DMS153 treated with DMSO at 0.1 percent for 48 hours (cell line): ENCODE data around the gene SCFD2.

ENCODE experiments used
- DNase-seq: peaks from one replicate; lab custom pipeline; 2025; ENCODE audit not compliant: unreplicated experiment; lab: John Stamatoyannopoulos, UW

SCFD2 gene

DNA sequence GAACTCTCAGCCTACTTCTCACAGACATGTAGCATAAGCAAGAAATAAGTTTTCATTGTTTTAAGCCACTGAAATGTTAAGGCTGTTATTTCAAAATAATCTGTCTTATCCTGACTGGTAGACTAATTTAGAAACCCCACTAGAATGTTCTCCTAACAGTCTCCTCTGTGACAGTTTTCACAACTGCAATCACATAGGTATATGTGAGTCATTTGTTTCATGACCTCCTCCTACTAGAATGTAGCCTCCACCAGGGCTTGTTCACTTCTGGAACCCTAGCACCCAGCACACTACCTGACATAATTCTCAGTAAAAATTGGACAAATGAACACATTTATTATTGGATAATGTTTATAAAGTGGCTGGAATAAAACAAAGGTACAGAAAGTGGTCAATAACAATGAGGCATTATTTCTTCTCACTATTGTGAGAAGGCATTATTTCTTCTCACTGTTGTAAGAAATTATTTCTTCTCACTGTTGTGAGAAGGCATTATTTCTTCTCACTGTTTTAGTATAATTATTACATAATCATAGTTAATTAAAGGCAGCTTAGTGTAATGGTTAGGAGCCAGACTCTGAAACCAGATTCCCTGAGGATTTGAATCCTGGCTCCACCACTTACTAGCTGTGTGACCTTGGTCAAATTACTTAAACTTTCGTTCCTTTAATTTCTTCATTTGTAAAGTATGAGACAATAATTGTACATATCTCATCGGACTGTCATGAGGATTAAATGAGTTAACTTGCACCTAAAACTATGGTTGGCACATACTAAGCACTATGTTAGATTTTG lies 252.2 kb downstream of the SCFD2 start:
- no peak for DNase-seq

DNA sequence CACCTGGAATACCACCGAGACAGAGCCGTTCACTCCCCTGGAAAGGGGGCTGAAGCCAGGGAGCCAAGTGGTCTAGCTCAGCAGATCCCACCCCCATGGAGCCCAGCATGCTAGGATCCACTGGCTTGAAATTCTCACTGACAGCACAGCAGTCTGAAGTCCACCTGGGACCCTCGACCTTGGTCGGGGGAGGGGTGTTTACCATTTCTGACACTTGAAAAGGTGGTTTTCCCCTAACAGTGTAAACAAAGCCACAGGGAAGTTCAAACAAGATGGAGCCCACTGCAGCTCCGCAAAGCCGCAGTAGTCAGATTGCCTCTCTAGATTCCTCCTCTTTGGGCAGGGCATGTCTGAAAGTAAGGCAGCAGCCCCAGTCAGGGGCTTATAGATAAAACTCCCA lies 260.5 kb downstream of the SCFD2 start:
- DNase-seq = no peak

DNA sequence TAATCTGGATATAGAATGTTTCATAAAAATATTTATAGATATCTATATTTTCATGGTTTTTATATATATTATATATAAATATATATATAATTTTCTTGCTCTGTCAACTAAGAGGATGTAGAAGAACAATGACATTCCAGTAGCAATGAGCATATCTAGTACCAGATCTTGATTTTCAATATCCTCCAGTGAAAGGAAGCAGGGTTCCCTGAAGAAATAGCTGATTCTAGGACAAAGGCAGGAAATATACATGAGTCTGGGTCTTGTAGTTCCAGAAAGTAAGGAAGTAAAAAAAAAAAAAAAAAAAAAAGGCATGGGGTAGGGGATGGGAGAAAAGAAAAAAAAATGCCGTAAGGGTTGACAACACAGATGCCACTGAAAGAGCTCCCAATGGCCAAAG lies 262.4 kb downstream of the SCFD2 start:
- DNase-seq = no peak

DNA sequence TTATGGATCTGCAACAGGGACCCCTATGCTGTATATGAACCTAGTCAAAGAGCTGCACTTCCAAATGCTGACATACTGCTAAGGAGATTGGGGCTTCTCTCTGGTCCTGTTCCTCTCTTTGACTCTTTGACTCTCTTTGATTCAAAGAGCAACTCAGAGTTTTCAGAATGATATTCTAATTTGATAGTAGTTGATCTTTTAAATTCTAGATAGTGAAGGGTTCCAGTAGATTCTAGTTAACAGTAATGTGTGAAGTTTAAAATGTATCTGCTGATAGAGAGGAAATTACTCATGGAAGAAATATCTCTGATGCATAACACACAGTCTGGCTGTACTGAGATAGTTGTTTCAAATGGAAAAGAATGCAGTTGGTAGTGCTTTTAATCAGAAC lies 264.7 kb downstream of the SCFD2 start:
- DNase-seq = no peak

DNA sequence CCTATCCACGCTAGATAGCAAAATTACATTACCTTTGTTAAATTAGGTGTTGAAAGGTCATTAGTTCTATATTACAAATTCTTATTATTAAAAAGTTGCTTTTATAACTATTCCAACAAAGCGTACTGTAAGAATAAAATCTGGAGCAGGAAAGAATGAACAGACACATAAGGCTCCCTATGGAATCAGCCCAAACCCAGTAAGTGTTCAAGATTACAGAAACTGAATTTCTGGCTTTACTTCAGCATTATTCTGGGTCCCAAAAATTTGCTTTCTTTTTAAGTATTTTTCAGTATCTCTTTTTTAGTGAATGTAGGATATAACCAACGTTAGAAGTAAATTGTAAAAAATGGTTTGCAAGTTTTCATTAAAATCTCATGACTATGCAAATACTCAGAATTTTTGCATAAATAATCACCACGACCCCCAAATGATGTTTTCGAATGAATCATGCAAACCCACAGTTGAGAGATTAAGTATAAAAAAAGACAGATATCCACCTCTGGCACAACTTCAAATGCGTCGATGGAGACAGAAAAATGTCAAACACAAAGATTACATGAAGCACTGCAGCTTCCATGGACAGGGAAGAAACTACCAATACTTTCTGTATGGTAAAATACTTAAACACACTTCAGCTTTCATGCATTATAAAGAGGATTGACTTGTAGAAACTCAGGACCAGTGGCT lies 265.2 kb downstream of the SCFD2 start:
- DNase-seq = no peak

DNA sequence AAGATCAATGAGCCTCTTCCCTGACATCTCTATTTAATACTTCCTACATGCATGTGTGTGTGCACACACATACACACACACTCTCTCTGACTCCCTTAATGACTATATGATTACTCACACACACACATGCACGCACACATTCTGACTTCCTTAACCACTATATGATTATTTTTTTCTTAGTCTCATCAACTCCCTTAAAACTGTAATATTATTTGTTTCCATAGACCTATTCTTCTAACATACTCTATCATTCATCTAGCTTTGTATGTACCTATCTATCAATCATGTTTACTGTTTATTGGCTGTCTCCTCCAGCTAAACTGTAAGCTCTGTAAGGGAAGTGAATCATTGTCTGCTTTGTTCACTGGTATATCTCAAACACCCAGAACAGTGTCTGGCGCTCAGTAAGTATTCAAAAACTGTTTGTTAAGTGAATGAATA lies 267.2 kb downstream of the SCFD2 start:
- DNase-seq = no peak

DNA sequence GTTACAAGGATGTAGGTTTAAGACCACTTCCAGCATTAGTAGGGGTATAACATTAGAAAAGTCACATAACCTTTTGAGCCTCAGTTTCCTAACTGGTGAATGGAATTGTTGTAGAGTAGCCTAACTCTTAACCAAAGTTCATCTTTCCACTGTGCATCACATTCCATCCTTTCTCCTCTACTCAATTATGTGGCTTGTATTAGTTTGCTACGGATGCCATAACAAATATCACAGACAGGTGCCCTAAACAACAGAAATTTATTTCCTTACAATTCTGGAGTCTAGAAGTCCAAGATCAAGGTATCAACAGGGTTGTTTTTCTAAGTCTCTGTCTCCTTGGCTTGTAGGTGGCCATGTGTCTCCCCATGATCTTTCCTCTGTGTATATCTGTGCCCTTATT lies 271.8 kb downstream of the SCFD2 start:
- no peak for DNase-seq

DNA sequence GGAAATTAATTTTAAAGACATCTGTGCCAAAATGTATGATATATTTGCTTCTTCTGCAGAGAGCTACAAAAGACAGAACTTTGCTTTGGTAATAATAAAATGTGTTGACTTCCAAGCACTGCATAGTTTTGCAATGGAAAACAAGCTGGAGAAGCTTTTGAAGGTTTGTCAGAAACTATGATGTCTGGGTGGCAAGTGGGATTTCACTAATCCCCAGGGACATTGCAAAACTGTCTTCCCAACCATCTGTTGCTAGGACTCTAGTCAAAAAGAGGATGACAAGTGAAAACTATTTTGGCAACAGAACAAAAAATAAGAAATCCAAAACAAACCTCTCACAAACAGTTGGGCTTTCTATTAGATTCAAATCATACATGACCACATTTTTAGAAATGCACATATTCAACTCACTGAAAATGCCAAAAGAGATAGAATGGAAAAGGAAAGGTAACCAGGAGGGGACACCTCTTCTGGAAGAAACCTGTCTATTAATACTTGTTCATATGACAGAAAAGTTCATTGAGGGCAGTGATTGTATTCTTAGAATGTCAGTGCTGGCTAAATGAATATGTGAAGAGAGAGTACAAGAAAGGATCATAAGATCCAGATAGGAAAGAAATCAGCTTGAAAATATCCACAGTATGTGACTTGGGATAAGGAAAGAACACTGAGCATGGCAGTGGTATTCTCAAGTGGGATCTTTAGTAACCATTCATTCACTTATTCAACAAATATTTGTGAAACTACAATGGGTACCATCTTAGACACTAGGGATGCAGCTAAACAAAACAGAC lies 275.7 kb downstream of the SCFD2 start:
- DNase-seq = no peak

DNA sequence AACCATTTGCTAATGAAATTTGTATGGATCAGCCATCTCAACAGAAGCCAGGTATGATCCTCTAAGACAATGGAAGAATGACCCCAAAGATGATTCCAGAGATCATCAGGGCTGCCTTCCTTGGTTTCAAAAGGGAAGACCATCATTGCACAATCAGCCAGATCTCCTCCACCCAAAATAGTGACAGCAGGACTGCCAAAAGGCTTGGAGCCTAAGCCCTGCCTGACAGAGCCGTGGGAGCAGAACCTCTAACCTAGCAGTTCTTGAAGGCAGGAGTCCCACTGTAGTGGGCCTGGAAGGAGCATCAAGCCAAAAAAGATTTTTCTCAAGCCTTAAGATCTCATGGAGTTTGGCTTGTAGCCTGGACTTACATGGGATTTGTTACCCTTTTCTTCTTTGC lies 277.7 kb downstream of the SCFD2 start:
- DNase-seq = no peak

DNA sequence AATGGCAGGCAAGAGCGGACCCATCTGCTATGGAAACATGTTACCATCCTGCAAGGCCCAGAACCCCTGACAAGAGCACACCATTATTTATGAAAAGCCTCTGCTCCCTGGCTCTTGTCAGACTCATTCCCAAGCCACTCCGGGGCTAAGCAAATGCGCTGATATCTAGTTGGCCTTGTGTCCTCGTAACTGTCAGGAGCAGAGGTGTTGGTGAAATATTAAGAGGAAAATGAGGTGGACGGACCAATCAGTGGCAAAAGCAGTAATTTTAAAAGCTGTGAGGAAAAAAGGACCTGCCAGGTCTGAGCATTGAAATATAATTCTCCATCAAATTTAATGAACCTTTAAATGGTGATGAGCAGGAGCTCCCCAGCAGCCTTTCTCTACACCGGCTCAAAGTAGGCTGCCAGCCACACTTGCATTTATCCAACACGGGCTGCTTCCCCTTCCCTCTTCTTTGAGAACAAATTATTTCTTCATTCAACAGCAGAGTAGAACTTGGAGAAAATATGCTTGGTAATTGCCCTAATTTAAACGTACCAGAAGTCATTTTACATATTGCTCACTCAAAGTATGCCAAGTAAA lies 289.4 kb downstream of the SCFD2 start:
- DNase-seq = no peak

DNA sequence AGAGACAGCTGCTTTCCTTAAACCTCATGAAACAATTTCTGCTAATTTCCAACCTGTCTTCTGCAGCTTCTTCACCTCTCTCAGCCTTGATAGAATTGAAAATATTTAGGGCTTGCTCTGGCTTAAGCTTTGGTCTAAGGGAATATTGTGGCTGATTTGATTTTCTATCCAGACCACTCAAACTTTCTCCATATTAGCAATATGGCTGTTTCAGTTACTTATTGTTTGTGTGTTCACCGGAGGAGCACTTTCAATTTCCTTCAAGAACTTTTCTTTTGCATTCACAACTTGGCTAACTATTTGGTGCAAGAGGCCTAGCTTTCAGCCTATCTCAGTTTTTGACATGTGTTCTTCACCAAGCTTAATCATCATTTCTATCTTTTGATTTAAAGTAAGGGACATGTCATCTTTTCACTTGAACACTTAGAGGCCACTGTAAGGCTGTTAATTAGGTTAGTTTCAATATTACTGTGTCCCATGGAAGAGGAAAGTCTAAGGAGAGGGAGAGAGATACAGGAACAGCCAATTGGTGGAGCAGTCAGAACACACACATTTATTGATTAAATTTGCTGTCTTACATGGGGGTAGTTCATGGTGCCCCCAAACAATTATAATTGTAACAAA lies 290.6 kb downstream of the SCFD2 start:
- DNase-seq = no peak

DNA sequence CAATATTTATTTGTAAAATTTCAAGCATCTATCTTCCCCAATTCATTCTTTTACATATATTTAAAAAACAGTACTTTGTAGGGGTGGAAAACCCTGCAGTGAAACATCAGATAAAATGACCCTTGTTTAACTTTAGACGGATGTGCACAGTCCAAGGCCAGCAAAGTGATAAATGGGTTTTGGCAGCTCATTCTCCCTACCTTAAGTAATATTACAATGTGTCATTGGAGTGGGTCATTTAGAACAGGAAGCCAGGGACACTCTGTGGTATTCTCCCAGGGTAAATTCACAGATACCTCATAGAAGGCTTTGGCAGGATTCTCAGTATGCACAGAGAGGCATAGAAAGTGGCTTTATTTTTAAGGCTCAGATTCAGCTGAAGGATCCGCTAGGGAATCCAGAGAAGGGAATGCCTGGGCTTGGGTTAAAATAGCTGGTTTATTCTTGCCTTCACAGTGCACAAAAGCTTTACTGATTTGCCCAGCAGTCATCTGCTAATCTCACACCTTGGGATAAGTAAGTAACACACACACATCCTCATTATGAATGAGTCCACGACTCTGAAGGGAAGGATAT lies 297.0 kb downstream of the SCFD2 start:
- no peak for DNase-seq

DNA sequence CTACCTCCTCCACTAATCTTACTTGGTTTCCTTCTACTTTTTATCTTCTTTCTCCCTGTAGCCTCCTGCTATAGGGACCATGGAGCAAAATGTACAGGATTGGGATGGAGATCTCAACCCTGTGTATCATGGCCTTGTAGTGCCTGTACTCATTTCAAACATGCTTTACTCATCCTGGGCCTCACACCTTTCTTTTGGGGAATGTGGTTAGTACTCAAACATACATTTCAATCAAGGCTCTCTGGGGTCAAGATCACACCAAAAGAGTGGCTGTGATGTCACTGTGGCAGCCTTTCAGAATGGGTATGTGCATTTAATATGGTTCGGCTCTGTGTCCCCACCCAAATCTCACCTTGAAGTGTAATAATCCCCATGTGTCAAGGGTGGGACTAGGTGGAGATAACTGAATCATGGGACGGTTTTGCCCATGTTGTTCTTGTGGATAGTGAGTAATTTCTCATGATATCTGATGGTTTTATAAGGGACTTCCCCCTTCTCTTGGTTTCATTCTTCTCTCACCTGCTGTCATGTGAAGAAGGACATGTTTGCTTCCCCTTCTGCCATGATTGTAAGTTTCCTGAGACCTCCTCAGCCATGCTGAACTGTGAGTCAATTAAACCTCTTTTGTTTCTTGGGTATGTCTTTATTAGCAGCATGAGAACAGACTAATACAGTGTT lies 298.6 kb downstream of the SCFD2 start:
- DNase-seq = no peak

DNA sequence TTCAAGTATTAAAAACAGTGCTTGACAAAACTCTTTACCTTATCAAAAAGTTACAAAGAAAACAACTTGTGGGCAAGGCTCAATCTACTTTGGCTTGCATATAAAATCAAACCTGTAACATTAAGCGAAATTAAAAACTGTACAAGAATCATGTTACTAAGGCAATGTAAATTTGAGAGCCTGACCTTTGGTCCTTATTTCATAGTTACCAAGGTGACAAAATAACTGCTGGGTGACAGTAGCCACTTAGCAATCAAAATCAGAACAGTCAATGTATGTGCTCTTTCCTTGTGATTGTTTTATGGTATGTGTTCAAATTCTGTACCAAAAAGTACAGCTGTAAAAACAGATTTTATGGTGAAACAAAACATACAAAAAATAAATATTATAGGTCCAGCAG lies 299.7 kb downstream of the SCFD2 start:
- DNase-seq = no peak

DNA sequence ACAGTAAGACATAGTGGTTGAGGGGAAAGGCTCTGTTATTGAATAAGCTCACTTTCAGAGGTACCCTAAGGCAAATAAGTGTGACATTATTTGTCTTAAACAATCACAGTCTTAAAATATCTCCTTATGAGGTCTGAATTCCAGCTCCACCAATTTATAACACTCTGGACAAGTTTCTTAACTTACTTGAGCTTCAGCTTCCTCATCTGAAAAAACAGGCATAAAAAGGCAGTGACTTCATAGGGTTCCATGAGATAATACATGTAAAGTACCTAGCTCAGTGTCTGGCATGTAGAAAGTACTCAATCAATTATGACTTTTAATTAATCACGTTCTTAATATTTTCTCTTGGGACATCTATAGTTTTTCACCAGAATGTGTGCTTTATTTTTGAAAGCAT lies 301.3 kb downstream of the SCFD2 start:
- no peak for DNase-seq

DNA sequence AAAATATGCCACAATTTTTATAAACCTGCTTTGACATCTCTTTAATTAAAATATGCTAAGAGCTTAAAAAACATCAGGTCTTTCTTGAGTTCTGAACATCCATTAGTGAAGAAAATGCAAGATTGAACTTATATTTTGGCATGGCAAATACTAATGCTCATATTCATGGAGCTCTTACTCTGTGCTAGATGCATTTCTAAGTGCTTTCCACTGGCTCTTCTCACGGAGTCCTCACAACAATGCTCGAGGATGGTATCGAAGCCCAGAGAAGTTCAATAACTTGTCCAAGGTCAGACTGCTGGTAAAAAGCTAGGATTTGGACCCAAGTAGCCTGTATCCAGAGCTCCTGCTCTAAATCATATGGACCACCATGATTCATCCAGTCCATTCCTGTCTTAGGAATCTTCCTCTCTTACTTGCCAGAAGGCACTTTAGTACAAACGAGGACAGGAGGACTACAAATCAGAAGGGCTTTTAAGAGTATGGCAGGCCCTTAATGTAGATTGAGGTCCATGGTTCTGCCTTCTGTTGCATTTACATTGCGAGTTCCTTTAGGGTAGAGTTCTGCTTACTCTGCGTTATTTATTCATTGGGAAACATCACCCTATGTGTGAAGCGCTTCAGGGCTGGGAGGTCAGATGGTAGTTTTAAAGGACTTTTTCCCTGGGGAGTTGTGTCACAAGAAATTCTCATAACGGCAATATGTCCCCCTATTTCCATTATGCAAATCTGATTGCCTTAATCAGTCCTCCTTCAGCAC lies 304.6 kb downstream of the SCFD2 start:
- DNase-seq = no peak

DNA sequence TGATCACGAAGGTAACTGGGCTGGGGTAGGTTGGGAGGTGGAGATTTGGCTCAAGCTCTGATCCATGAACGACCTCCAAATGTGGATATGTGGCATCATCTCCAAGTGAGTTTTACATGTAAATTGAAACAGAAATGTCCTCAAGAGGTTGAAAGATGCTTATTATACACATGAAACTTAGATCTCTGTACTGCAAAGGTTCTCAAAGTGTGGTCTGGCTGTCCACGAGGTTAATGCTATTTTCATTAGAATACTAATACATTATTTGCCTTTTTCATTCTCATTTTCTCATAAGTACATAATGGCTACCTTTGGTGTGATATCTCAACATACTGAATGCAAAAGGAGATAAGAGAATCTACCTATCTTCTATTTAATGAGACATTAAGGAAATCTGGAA lies 305.6 kb downstream of the SCFD2 start:
- no peak for DNase-seq

DNA sequence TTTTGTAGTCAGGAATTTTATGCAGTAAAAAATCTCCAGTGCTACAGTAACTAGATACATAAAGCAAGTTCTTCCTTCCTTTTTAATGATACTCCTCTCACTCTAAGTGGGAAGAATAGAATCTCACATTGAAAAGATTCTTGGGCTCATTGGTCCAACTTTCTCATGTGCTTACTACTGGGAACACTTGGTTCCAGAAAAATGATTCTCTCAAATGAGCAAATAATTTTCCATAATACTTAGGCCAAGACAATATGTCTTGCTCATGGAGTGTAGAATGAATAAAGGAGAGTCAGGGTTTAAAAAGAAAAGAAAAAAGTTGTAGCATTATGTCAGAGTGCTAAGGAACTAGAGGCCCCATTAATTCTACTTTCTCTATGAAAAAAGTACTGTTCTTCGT lies 306.0 kb downstream of the SCFD2 start:
- no peak for DNase-seq

DNA sequence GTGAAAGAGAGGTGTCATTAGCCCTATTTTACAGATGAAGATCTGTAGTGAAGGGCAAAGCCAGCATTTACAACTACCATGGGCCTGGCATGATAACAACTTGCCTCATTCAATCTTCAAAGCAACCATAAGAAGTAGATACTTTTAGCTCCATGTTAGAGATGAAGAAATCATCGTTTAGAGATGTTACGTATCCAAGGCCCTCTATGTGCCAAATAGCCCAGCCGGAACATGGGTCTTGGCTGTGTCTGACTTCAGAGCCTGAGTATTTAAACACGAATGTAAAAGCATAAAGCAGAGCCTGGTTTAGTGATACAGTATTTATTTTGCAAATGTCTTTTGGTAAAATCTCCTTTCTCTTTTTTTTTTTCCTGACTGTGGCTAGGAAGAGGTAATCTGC lies 306.6 kb downstream of the SCFD2 start:
- DNase-seq = no peak
